AG10803 (cell line): ENCODE data around the gene KRTAP2-2.
"Not testable (repeated sequence)": the region's sequence is repeated elsewhere in the genome, so short reads cannot be mapped to it uniquely, and the experiment has no call there.

ENCODE experiments used
- DNase-seq: peaks from one replicate; pipeline ENCODE4 v3.0.0; 2010; ENCODE audit warnings: low read depth
- H3K4me3 ChIP-seq: 2 replicates; pipeline ENCODE4 v1.5.1; 2011; ENCODE audit warnings: mild to moderate bottlenecking, low read length, control low read depth
- TF ChIP-seq, protein P1 (sequence below): conservative IDR thresholded peaks from 2 replicates; pipeline ENCODE4 v1.5.1; 2011; ENCODE audit warnings: mild to moderate bottlenecking, low read length, control low read depth, inconsistent platforms

KRTAP2-2 gene

DNA sequence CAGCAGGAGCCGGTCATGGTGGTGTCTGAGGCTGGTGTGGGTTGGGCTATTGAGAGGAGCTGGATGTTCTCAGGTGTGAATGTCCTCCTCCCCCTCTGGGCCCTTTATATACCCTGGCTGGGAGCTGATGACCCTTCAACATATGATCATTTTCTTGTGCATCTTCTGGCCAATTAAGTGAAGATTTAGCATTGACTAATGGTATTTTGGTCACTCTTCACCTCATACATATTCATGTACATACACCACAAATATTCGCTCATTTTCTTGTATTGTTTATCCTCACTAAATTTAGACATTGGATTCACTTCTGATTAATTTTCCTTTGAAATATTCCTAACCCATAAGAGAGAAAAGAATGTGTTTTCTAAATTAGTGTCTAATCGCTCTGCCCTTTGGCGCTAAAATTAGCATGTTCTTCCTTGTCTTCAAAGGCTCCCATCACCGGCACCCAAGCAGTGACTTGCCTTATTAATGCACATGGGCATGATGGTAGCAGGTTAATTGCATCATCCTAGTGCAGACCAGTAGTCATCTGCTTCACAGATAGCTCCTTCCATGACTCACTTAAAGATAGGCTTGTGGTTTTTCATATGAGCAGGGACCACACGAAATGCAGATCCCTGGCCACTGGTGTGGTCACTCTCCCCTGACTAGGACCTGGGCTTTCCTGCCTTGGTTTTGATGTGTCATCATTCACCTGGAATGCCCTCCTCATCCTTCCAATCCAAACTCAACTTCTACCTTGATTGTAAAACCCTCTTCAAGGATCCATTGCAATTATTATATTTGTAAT, 11.0 kb upstream of the KRTAP2-2 start, which contains the start of gene KRTAP2-4:
Gene KRTAP2-4 (minus strand): TSS at position 51 of the 796 bp plus-strand sequence. CDS start 34 bp downstream, at position 17.
- H3K4me3 ChIP-seq: no peak within 1 kb of the TSS
- peak; percentile 92 for DNase-seq
- TF ChIP-seq, protein P1, sequence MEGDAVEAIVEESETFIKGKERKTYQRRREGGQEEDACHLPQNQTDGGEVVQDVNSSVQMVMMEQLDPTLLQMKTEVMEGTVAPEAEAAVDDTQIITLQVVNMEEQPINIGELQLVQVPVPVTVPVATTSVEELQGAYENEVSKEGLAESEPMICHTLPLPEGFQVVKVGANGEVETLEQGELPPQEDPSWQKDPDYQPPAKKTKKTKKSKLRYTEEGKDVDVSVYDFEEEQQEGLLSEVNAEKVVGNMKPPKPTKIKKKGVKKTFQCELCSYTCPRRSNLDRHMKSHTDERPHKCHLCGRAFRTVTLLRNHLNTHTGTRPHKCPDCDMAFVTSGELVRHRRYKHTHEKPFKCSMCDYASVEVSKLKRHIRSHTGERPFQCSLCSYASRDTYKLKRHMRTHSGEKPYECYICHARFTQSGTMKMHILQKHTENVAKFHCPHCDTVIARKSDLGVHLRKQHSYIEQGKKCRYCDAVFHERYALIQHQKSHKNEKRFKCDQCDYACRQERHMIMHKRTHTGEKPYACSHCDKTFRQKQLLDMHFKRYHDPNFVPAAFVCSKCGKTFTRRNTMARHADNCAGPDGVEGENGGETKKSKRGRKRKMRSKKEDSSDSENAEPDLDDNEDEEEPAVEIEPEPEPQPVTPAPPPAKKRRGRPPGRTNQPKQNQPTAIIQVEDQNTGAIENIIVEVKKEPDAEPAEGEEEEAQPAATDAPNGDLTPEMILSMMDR: no peak

DNA sequence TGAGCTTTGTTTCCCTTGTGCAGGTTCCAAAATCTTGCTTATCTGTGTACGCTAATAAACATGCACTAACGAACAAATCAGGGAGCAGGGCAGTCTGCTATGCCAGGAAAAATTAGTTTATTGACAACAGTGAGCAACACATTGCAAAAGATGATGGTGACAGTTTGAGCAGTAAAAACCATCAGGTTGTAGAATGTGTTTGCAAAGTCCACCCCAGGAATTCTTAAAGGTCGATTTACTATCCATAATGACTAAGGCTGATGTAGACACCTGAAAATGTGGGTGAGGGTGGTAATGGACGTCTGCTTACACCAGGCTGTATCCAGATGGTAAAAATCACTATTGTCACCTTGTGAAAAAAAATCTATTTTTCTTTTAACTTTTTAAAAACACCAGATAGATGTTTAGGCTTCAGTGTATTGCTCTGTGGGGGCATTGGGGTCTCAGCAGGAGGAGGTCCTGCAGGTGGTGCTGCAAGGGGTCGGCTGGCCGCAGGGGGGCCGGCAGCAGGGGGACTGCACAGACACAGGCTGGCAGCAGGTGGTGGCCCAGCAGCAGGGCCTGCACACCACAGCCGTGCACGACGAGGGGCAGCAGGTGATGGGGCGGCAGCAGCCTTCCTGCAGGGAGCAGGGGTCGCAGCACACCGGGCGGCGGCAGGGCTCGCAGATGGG, 10.1 kb upstream of the KRTAP2-2 start:
- DNase-seq, H3K4me3 ChIP-seq: not testable (repeated sequence)

DNA sequence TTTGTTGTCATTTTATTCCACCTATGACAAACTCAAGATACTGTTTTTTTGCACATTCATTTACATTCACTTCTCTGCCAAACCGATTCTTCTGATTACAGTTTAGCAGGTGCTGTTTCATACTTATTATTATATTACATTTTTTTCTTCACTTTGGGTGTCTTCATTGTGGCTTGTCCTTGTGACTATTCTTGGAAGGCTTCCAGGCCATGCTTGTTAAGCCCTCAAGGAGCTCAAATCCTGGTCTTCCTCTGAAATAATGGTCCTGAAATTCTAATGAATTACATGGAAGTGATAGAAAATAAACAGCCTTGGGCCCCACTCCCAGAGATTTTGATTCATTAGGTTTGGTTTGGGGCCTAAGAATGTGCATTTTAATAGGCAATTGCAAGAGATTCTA, 9.3 kb upstream of the KRTAP2-2 start:
- no peak overlapping the region for H3K4me3 ChIP-seq
- TF ChIP-seq, protein P1: no peak
- no peak for DNase-seq

DNA sequence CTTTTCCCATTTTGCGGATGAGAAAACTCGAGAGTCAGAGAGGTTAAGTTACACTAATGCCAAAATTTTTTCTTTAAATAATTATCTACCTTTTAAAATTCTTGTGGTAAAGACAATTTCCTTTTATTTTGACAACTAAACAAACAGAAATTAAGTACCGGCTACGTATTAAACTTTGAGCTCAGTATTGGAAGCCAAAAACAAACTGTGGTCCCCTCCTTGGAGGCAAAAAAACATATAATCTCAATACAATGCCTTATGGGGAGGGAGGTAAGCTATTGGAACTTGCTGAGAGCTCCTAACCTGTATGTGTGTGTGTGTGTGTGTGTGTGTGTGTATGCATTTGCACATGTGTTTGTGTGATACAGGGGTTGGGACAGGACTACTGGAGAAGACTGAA, 8.4 kb upstream of the KRTAP2-2 start:
- H3K4me3 ChIP-seq: no peak overlapping the region
- no peak for DNase-seq
- TF ChIP-seq, protein P1: no peak

DNA sequence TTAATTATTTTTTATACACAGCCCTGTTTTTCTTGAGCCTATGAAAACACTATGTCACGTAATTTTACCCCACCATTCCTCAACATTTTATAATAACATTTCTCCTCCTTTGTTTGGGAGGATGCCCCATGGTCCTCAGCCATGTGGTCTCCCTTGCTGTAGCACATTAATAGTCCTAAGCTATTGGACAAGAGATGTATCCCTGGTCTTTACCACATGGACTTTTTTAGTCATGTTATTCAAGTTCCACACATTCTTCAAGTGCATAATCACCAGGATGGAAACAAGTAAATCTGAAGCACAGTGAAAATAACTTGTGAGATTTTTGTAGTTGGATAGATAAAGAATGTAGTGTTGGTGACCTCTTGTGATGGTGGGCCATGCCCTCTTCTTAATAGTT, 6.9 kb upstream of the KRTAP2-2 start:
- no peak overlapping the region for H3K4me3 ChIP-seq
- TF ChIP-seq, protein P1: peak; percentile 35
- peak; percentile 99 for DNase-seq

DNA sequence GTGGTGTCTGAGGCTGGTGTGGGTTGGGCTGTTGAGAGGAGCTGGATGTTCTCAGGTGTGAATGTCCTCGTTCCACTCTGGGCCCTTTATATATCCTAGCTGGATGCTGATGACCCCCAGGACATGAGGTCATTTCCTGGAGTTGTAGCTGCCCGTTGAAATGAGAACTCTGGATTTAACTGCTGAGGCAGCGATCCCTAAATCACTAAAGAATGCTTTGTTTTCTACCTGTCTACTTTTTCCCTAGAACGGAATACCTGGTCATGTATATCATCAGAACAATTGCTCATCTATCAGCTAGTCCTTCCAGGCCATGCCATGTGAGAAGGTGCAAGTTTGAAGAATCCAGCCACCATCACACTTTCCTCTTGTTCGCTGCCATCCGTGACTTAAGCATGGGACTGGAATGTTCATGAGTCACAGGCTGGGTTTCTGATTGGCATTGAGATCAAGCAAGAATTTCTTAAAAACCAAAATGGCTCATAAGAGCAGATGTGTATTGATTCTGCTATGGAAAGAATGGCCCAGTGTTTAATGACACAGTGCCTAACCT, 5.1 kb upstream of the KRTAP2-2 start, which contains the start of gene KRTAP2-3:
Gene KRTAP2-3 (minus strand): TSS at position 63 of the 553 bp plus-strand sequence. CDS start 64 bp downstream, outside the sequence.
- DNase-seq: peak; percentile 99
- no peak within 1 kb of the TSS for H3K4me3 ChIP-seq
- TF ChIP-seq, protein P1: no peak

DNA sequence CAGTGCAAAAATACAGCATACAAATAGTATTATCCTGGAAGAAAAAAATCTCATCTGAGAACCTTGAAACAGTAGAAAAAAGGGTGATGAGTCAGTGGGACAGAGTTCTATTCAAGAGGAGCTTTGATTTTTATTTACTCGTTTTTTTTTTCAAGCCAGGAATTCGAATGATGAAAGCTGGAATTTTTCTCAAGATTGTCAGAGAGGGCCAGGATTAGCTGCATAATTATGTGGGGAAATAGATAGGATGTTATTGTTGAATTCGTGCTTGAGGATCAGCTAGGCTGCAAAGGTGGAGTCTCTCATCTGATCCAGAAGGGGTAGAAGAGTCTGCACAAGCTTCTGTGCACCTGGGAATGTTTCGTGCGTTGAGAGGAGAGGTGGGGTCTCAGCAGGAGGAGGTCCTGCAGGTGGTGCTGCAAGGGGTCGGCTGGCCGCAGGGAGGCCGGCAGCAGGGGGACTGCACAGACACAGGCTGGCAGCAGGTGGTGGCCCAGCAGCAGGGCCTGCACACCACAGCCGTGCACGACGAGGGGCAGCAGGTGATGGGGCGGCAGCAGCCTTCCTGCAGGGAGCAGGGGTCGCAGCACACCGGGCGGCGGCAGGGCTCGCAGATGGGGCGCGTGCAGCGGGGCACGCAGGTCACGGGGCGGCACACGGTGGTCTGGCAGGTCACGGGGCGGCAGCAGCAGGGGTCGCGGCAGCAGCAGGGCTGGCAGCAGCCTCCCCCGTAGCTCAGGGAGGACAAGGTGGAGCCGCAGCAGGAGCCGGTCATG, 4.4 kb upstream of the KRTAP2-2 start:
- peak; percentile 95 for DNase-seq
- H3K4me3 ChIP-seq: not testable (repeated sequence)
